GM12878 (cell line): ENCODE results near the gene CNTN6. TPM values are rescaled to one million over a fixed set of nuclear protein-coding genes. Genes with fewer than 3 reads are reported as not detected.

Source experiments
- ATAC-seq: fragments of 200-7000 bp; cut with Tn5 transposase; 3 replicates; pipeline ENCODE4 v1.9.1; 2020; ENCODE audit warnings: mild to moderate bottlenecking, moderate library complexity
- BruUV-seq: library from RNA; stranded (reverse); fragments of 400-500 nt; replicated peaks from 2 replicates; lab custom pipeline; 2021; lab: Mats Ljungman, UMichigan
- CTCF ChIA-PET: fragments of 300-600 bp; sonication (Branson Sonifier 250); formaldehyde crosslinking; extraction: SDS; loops from one replicate; lab custom pipeline; 2021; ENCODE audit warnings: inconsistent platforms; lab: Yijun Ruan, JAX
- POLR2A ChIA-PET: fragments of 350-600 bp; formaldehyde crosslinking; extraction: SDS; loops from one replicate; lab custom pipeline; 2021; ENCODE audit warnings: inconsistent platforms; lab: Charles Lee
- RAD21 ChIA-PET: fragments of 300-600 bp; sonication (Branson Sonifier 250); formaldehyde crosslinking; loops from one replicate; lab custom pipeline; 2023; ENCODE audit warnings: antibody characterized with exemption; ENCODE audit not compliant: unreplicated experiment; lab: Charles Lee
- SMC1A ChIA-PET: fragments of 300-600 bp; sonication (Branson Sonifier 250); formaldehyde crosslinking; loops from one replicate; lab custom pipeline; 2023; ENCODE audit not compliant: unreplicated experiment, uncharacterized antibody; lab: Charles Lee
- DNase-seq: peaks from one replicate; pipeline ENCODE4 v3.0.0-alpha.2; 2011; ENCODE audit warnings: low read depth, low spot score
- FAIRE-seq: peaks from 3 replicates; lab custom pipeline; 2011; peaks lifted over from hg19 to GRCh38; lab: Jason Lieb, UNC
- H2AFZ ChIP-seq: 2 replicates; pipeline ENCODE4 v1.6.0; 2011; ENCODE audit warnings: low read depth, low read length, control low read depth; ENCODE audit not compliant: control insufficient read depth
- H3K27ac ChIP-seq: 2 replicates; pipeline ENCODE4 v1.5.1; 2011; ENCODE audit warnings: control low read depth; ENCODE audit not compliant: control insufficient read depth, insufficient read depth
- H3K27me3 ChIP-seq, 2 experiments: replicated peaks in 1 of 2; 2 replicates each; pipeline versions ENCODE4 v1.6.0 to v1.6.1; 2011; ENCODE audit warnings: low read length in 1 of 2; ENCODE audit not compliant: control insufficient read depth in 2 of 2, insufficient read depth in 2 of 2
- H3K36me3 ChIP-seq, 2 experiments: 2 replicates each; pipeline ENCODE4 v1.5.1; 2011; ENCODE audit warnings: low read length in 1 of 2; ENCODE audit not compliant: control insufficient read depth in 2 of 2, insufficient read depth in 2 of 2
- H3K4me1 ChIP-seq: 2 replicates; pipeline ENCODE4 v1.6.1; 2011; ENCODE audit warnings: mild to moderate bottlenecking, low read length, moderate library complexity, mixed read lengths; ENCODE audit not compliant: control insufficient read depth, insufficient read depth
- H3K4me2 ChIP-seq: 2 replicates; pipeline ENCODE4 v1.6.0; 2011; ENCODE audit warnings: control low read depth; ENCODE audit not compliant: control insufficient read depth, insufficient read depth
- H3K4me3 ChIP-seq: fragments of 200-600 bp; sonication (generic); 2 replicates; pipeline ENCODE4 v1.5.1; 2016
- H3K79me2 ChIP-seq: 2 replicates; pipeline ENCODE4 v1.6.0; 2011; ENCODE audit warnings: low read length; ENCODE audit not compliant: control insufficient read depth, insufficient read depth
- H3K9ac ChIP-seq: 2 replicates; pipeline ENCODE4 v1.8.0; 2011; ENCODE audit warnings: low read length, control low read depth, mixed read lengths; ENCODE audit not compliant: control insufficient read depth, insufficient read depth
- H3K9me3 ChIP-seq: replicated peaks from 3 replicates; pipeline ENCODE4 v1.5.1; 2011; ENCODE audit warnings: mild to moderate bottlenecking, low read length; ENCODE audit not compliant: control insufficient read depth, insufficient read depth
- H4K20me1 ChIP-seq: 2 replicates; pipeline ENCODE4 v1.6.0; 2011; ENCODE audit not compliant: control insufficient read depth, insufficient read depth
- CHD4 ChIP-seq: fragments of 200-600 bp; sonication (generic); IDR thresholded peaks from 2 replicates; pipeline ENCODE4 v1.6.1; 2016; ENCODE audit warnings: mild to moderate bottlenecking
- FOXK2 ChIP-seq: fragments of 450-650 bp; IDR thresholded peaks from 2 replicates; pipeline ENCODE4 v1.6.1; 2017; ENCODE audit warnings: mild to moderate bottlenecking, moderate library complexity
- PML ChIP-seq: IDR thresholded peaks from 2 replicates; pipeline ENCODE4 v1.6.1; 2012; ENCODE audit warnings: low read length, inconsistent platforms
- REST ChIP-seq: IDR thresholded peaks from 2 replicates; pipeline ENCODE4 v1.6.1; 2012; ENCODE audit warnings: mild to moderate bottlenecking, low read depth, low read length
- SPI1 ChIP-seq: IDR thresholded peaks from 2 replicates; pipeline ENCODE4 v1.6.1; 2011; ENCODE audit warnings: low read depth, mild to moderate bottlenecking, low read length, moderate library complexity, borderline replicate concordance; ENCODE audit not compliant: insufficient read depth
- TBL1XR1 ChIP-seq: IDR thresholded peaks from 2 replicates; pipeline ENCODE4 v1.6.1; 2012; ENCODE audit warnings: low read depth, low read length, improper control_type of control experiment
- ZBTB11 ChIP-seq: fragments of 450-650 bp; formaldehyde crosslinking; IDR thresholded peaks from 2 replicates; pipeline ENCODE4 v1.5.0; 2022; ENCODE audit warnings: mild to moderate bottlenecking, missing genetic modification characterization
- WGBS: methylation state at CpG from one replicate; pipeline ENCODE4 v1.1.6; 2016; ENCODE audit warnings: low lambda C conversion rate; ENCODE audit not compliant: insufficient replicate concordance, insufficient coverage; ENCODE audit errors: missing lambda C conversion rate; 5-methylcytosine and 5-hydroxymethylcytosine counted together
- in situ Hi-C: fragments of 300-500 bp; cut with MboI; formaldehyde crosslinking; loops from 9 replicates; pipeline ENCODE4 v1.14.3; 2018; ENCODE audit warnings: mixed read lengths
- intact Hi-C: fragments of 100-400 bp; cut with micrococcal nuclease; formaldehyde crosslinking; loops from one replicate; pipeline ENCODE4 v1.14.2; 2022; ENCODE audit not compliant: unreplicated experiment
- polyA plus RNA-seq, 11 experiments: library from polyadenylated mRNA; depleted of rRNA in 4 of 11; unstranded in 6 of 11; stranded (reverse) in 5 of 11; fragments of >200 nt; fragmentation: Nextera tagmentation in 4 of 11; fragmentation: Illumina TruSeq in 1 of 11; extraction: Ambion mirVana in 4 of 11; extraction: Trizol in 1 of 11; gene quantifications; 1 replicate in 1 of 11; 2 replicates in 10 of 11; pipeline versions ENCODE4 v1.2.1 to v1.2.3, GENCODE V29; 2011 to 2016; ENCODE audit warnings: inconsistent platforms in 2 of 11, missing spikeins in 2 of 11, low read depth in 1 of 11
- total RNA-seq, 4 experiments: library from RNA; depleted of rRNA in 3 of 4; stranded (reverse); fragments of >200 nt in 3 of 4; fragmentation: Illumina TruSeq in 1 of 4; extraction: Trizol in 1 of 4; gene quantifications; 2 replicates each; pipeline versions ENCODE4 v1.2.1 to v1.2.3, GENCODE V29; 2013 to 2021

CNTN6 gene
- total and polyA plus RNA-seq, 10 of the 15 experiments (the other 5 are each of a cell fraction or from before 2014, with no cell fraction given): not detected

- no peak for TF ChIP-seq TBL1XR1
Observed at GRCh38 chr3:1439395-1439794, 346.6 kb downstream of the CNTN6 start (continued).

- ChIA-PET RAD21 (no interaction called here), SMC1A (interaction anchor here (0.8 to 1.4 kb wide), 2 partner anchors 8 to 15 kb away, joined by 3 to 4 read pairs; no protein-coding TSS in a partner anchor), POLR2A (no interaction called here), CTCF (no interaction called here)
- Histone ChIP-seq H3K4me3 (no peak overlapping the region), H3K4me1 (no peaks in the 10 kb centered on the region), H3K27me3 (no peaks in the 10 kb centered on the region), H3K79me2 (no peaks in the 10 kb centered on the region), H3K27ac (no peak overlapping the region), H3K4me2 (no peak overlapping the region), H3K9ac (no peak overlapping the region), H3K36me3 (no peaks in the 10 kb centered on the region), H3K9me3 (no peaks in the 10 kb centered on the region), H2AFZ (no peak overlapping the region), H4K20me1 (no peaks in the 10 kb centered on the region)
- TF ChIP-seq CHD4 (no peak), ZBTB11 (CRISPR knock-in tag) (no peak), REST (no peak), PML (no peak), SPI1 (peak; percentile 59; the same call in 1 of the 2 replicates), FOXK2 (no peak)
- intact Hi-C loops: loop anchor here (10.0 kb wide), 1 partner anchor 1573 kb away; no protein-coding TSS in a partner anchor
- DNase-seq (no peak), FAIRE-seq (no peak), ATAC-seq (peak; percentile 69)
- whole genome bisulfite sequencing: 0% methylated on average over 3 of the region's 3 CpGs
- BruUV-seq: no TSS peak
- in situ Hi-C loops: no loop called here
Observed at GRCh38 chr3:1442271-1442670, 349.4 kb downstream of the CNTN6 start.
